B cell (primary cell): ENCODE measurements around the gene ST13. TPM values are rescaled to one million over a fixed set of nuclear protein-coding genes. Genes with fewer than 3 reads are reported as not detected.

ENCODE experiments used
- ATAC-seq: fragments of 200-7000 bp; cut with Tn5 transposase; one replicate; pipeline ENCODE4 v1.10.0; 2021; ENCODE audit warnings: low read depth, mild to moderate bottlenecking, moderate number of reproducible peaks, moderate library complexity
- CTCF ChIA-PET: fragments of 350-600 bp; sonication (Branson Sonifier 250); formaldehyde crosslinking; loops from one replicate; lab custom pipeline; 2021; ENCODE audit warnings: antibody characterized with exemption, inconsistent platforms; lab: Charles Lee
- POLR2A ChIA-PET: fragments of 350-600 bp; sonication (Branson Sonifier 250); formaldehyde crosslinking; loops from one replicate; lab custom pipeline; 2021; ENCODE audit warnings: antibody characterized with exemption; lab: Charles Lee
- DNase-seq: peaks from one replicate; pipeline ENCODE4 v3.0.0; 2013
- H2AFZ ChIP-seq: 2 replicates; pipeline ENCODE4 v1.6.1; 2012; ENCODE audit warnings: mild to moderate bottlenecking, low read depth, low read length; ENCODE audit not compliant: insufficient read depth, poor library complexity, severe bottlenecking
- H3K27ac ChIP-seq, 2 donors: 1 replicate in 1 of 2; 2 replicates in 1 of 2; pipeline ENCODE4 v1.5.1; 2012 to 2013; ENCODE audit warnings: low read length in 2 of 2, mild to moderate bottlenecking in 2 of 2, moderate library complexity in 1 of 2
- H3K27me3 ChIP-seq, 4 experiments: fragments of 200-600 bp in 1 of 4; sonication (generic) in 1 of 4; replicated peaks in 1 of 4; 1 replicate in 2 of 4; 2 replicates in 2 of 4; pipeline versions ENCODE4 v1.6.1 to v1.7.0; 2013 to 2016; ENCODE audit warnings: low read length in 3 of 4, mild to moderate bottlenecking in 2 of 4, mixed read lengths in 1 of 4, moderate library complexity in 1 of 4; ENCODE audit not compliant: insufficient read depth in 4 of 4, control insufficient read depth in 3 of 4; ENCODE audit errors: control extremely low read depth in 1 of 4
- H3K36me3 ChIP-seq, 2 experiments: replicated peaks in 1 of 2; 1 replicate in 1 of 2; 2 replicates in 1 of 2; pipeline versions ENCODE4 v1.6.1 to v1.7.1; 2013; ENCODE audit warnings: low read length in 1 of 2; ENCODE audit not compliant: insufficient read depth in 2 of 2, control insufficient read depth in 1 of 2; ENCODE audit errors: control extremely low read depth in 1 of 2, extremely low read depth in 1 of 2
- H3K4me1 ChIP-seq, 2 donors: fragments of 200-600 bp in 1 of 2; sonication (generic) in 1 of 2; 1 replicate in 1 of 2; 2 replicates in 1 of 2; pipeline versions ENCODE4 v1.5.1 to v1.6.1; 2013 to 2017; ENCODE audit warnings: low read length in 2 of 2; ENCODE audit not compliant: control insufficient read depth in 2 of 2, insufficient read depth in 2 of 2
- H3K4me2 ChIP-seq: replicated peaks from 2 replicates; pipeline ENCODE3; 2012; ENCODE audit warnings: mild to moderate bottlenecking, low read depth, low read length; ENCODE audit not compliant: poor library complexity, severe bottlenecking
- H3K4me3 ChIP-seq, 5 experiments: fragments of 200-600 bp in 1 of 5; sonication (generic) in 1 of 5; 1 replicate in 3 of 5; 2 replicates in 2 of 5; pipeline versions ENCODE4 v1.5.1 to v1.7.0; 2011 to 2016; ENCODE audit warnings: low read length in 4 of 5, mild to moderate bottlenecking in 4 of 5, low read depth in 2 of 5, control low read depth in 1 of 5, moderate library complexity in 1 of 5; ENCODE audit not compliant: insufficient read depth in 1 of 5; ENCODE audit errors: control extremely low read depth in 1 of 5, extremely low read depth in 1 of 5
- H3K79me2 ChIP-seq: fragments of 200-600 bp; sonication (generic); one replicate; pipeline ENCODE4 v1.6.0; 2016; ENCODE audit warnings: low read length; ENCODE audit not compliant: control insufficient read depth, insufficient read depth
- H3K9ac ChIP-seq: fragments of 200-600 bp; sonication (generic); 2 replicates; pipeline ENCODE4 v1.6.1; 2017; ENCODE audit warnings: mild to moderate bottlenecking, low read length, moderate library complexity
- H3K9me3 ChIP-seq, 3 donors: one replicate each; pipeline versions ENCODE4 v1.6.1 to v1.7.1; 2013; ENCODE audit warnings: low read length in 2 of 3; ENCODE audit not compliant: control insufficient read depth in 2 of 3, insufficient read depth in 1 of 3; ENCODE audit errors: control extremely low read depth in 1 of 3
- H4K20me1 ChIP-seq: 2 replicates; pipeline ENCODE4 v1.6.0; 2012; ENCODE audit warnings: mild to moderate bottlenecking, low read length; ENCODE audit not compliant: insufficient read depth, control insufficient read depth, poor library complexity, severe bottlenecking
- H3K27ac Mint-ChIP-seq: one replicate; pipeline ENCODE4 v1.8.0; 2021; ENCODE audit warnings: mixed read lengths
- H3K27me3 Mint-ChIP-seq: one replicate; pipeline ENCODE4 v1.8.0; 2021; ENCODE audit warnings: mixed read lengths
- H3K4me1 Mint-ChIP-seq: one replicate; pipeline ENCODE4 v1.8.0; 2021; ENCODE audit warnings: mixed read lengths
- H3K4me3 Mint-ChIP-seq: one replicate; pipeline ENCODE4 v1.8.0; 2021; ENCODE audit warnings: mixed read lengths
- H3K9me3 Mint-ChIP-seq: one replicate; pipeline ENCODE4 v1.8.0; 2022; ENCODE audit warnings: mixed read lengths; ENCODE audit not compliant: insufficient read depth
- EZH2 ChIP-seq: IDR thresholded peaks from 2 replicates; pipeline ENCODE4 v1.6.1; 2012; ENCODE audit warnings: borderline replicate concordance, low read depth, mild to moderate bottlenecking, moderate library complexity, low read length; ENCODE audit not compliant: insufficient read depth, poor library complexity, severe bottlenecking
- WGBS: methylation state at CpG from one replicate; pipeline ENCODE4 v1.1.5; 2013; ENCODE audit warnings: missing lambda C conversion rate; ENCODE audit not compliant: insufficient coverage; 5-methylcytosine and 5-hydroxymethylcytosine counted together
- intact Hi-C: fragments of 100-400 bp; cut with micrococcal nuclease; formaldehyde crosslinking; loops from one replicate; pipeline ENCODE4 v1.10.0; 2022
- polyA plus RNA-seq: library from polyadenylated mRNA; depleted of rRNA; stranded (reverse); fragments of >200 nt; gene quantifications from 2 replicates; pipeline ENCODE4 v1.2.3, GENCODE V29; 2012
- total RNA-seq, 2 donors: library from RNA; stranded (reverse); fragments of 120-200 nt in 1 of 2; gene quantifications; 1 replicate in 1 of 2; 2 replicates in 1 of 2; pipeline versions ENCODE4 v1.2.3 to v1.2.4, GENCODE V29; 2013 to 2022
- TF ChIP-seq, protein P1 (sequence below): fragments of 200-600 bp; IDR thresholded peaks from one replicate; pipeline ENCODE4 v1.8.0; 2022; ENCODE audit warnings: antibody characterized with exemption, mild to moderate bottlenecking

The ST13 gene
- total and polyA plus RNA-seq, 2 donors (not counting 1 experiment from before 2014, with no cell fraction given), result 44.6 to 187 TPM

DNA sequence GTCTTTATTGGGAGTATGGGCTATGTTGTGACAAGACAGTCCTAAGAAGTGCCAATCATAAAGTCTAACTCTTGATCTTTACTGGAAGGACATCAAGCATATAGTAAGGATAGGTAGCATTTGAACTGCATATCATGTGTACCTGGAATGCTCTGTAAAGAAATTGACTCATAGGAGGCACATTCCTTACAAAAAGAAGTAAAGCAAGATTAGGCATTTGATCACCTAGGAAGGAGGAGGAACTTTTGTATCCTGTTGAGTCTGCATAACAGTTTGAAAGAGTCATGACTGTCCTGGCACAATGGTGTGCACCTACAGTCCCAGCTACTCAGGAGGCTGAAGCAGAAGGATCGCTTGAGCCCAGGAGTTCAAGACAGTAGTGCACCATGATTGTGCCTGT, 47.7 kb upstream of the ST13 start:
- no peak for ATAC-seq
- intact Hi-C loops, result no loop called here
- ChIA-PET POLR2A (no interaction called here), CTCF (interaction anchor here (1.3 kb wide), 1 partner anchor 18 kb away, joined by 5 read pairs; no protein-coding TSS in a partner anchor)
- H3K9ac ChIP-seq, result no peak overlapping the region
- H2AFZ ChIP-seq, result no peak overlapping the region
- H3K4me3 ChIP-seq, result no peak overlapping the region
- no peaks in the 10 kb centered on the region for H3K27me3 ChIP-seq
- H3K9me3 Mint-ChIP-seq, result no peaks in the 10 kb centered on the region
- TF ChIP-seq, protein P1, sequence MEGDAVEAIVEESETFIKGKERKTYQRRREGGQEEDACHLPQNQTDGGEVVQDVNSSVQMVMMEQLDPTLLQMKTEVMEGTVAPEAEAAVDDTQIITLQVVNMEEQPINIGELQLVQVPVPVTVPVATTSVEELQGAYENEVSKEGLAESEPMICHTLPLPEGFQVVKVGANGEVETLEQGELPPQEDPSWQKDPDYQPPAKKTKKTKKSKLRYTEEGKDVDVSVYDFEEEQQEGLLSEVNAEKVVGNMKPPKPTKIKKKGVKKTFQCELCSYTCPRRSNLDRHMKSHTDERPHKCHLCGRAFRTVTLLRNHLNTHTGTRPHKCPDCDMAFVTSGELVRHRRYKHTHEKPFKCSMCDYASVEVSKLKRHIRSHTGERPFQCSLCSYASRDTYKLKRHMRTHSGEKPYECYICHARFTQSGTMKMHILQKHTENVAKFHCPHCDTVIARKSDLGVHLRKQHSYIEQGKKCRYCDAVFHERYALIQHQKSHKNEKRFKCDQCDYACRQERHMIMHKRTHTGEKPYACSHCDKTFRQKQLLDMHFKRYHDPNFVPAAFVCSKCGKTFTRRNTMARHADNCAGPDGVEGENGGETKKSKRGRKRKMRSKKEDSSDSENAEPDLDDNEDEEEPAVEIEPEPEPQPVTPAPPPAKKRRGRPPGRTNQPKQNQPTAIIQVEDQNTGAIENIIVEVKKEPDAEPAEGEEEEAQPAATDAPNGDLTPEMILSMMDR, result no peak
- no peak for TF ChIP-seq EZH2
- no peak overlapping the region for H3K27ac ChIP-seq
- H3K36me3 ChIP-seq, result peaks cover 3 to 5% of the 10 kb centered on the region in 2 experiments
- H4K20me1 ChIP-seq, result no peaks in the 10 kb centered on the region
- H3K27ac Mint-ChIP-seq, result no peak overlapping the region
- H3K4me2 ChIP-seq, result no peak overlapping the region
- 100% methylated on average over 1 of the region's 1 CpG for WGBS
- no peaks in the 10 kb centered on the region for H3K9me3 ChIP-seq
- peaks cover 2% of the 10 kb centered on the region for H3K4me1 Mint-ChIP-seq
- no peaks in the 10 kb centered on the region for H3K4me1 ChIP-seq
- DNase-seq, result no peak
- no peaks in the 10 kb centered on the region for H3K79me2 ChIP-seq
- no peaks in the 10 kb centered on the region for H3K27me3 Mint-ChIP-seq
- H3K4me3 Mint-ChIP-seq, result no peak overlapping the region

DNA sequence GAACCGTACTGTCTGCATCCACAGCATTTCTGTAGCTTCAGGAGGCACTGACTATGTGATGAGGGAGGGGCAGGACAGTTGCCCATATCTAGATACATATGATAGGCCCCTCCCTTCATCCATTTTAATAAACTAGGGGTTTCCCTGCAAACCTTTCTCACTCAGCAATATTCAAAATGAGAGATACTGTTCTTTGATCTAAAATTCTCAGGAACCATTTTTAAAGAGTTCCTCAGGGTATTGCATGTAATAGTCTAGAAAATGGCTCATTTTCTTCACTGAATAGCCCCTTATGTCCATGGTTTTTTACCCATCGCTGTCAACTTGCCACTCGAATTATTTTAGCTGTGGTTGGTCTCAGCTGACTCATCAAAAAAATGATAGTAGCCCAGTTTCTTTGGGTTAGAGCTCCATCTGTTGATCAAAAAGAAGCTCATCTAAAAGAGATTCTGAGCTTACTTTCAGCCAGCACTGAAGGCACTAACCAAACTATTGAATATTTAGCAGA, 42.5 kb upstream of the ST13 start:
- Histone ChIP-seq H3K79me2 (no peaks in the 10 kb centered on the region), H3K4me3 (no peak overlapping the region), H3K27ac (no peak overlapping the region), H3K27me3 (no peaks in the 10 kb centered on the region), H3K4me1 (no peaks in the 10 kb centered on the region), H4K20me1 (no peaks in the 10 kb centered on the region), H3K9ac (no peak overlapping the region), H3K4me2 (no peak overlapping the region), H2AFZ (no peak overlapping the region), H3K36me3 (peaks cover 2% of the 10 kb centered on the region in 2 experiments), H3K9me3 (no peaks in the 10 kb centered on the region)
- no CpG with 5 or more reads among the region's 3 CpGs for WGBS
- intact Hi-C loops, result loop anchor here (2.0 to 10.0 kb wide), 2 partner anchors 374 to 462 kb away; no protein-coding TSS in a partner anchor
- H3K27me3 Mint-ChIP-seq, result no peaks in the 10 kb centered on the region
- CTCF ChIA-PET, result interaction anchor here (0.7 to 3.6 kb wide), 28 partner anchors 8 to 1372 kb away, joined by 3 to 44 read pairs (median 5); partner anchors contain the start of genes ST13 and XPNPEP3
- TF ChIP-seq EZH2, result no peak
- TF ChIP-seq, protein P1, result peak; percentile 63
- H3K4me1 Mint-ChIP-seq, result peaks cover 5% of the 10 kb centered on the region
- ATAC-seq, result peak; percentile 57
- POLR2A ChIA-PET, result interaction anchor here (0.6 kb wide), 2 partner anchors 194 to 230 kb away, joined by 3 read pairs; partner anchors contain the start of gene EP300
- H3K27ac Mint-ChIP-seq, result no peak overlapping the region
- peak; percentile 65 for DNase-seq
- no peak overlapping the region for H3K4me3 Mint-ChIP-seq
- no peaks in the 10 kb centered on the region for H3K9me3 Mint-ChIP-seq
